Measurements from ENCODE around the gene SELENBP1. TPM values are rescaled to one million over a fixed set of nuclear protein-coding genes. Genes with fewer than 3 reads are reported as not detected.

Gene SELENBP1
- total RNA-seq, 4 donors from 2014 or later: 38.2 to 108 (median 61.6) TPM

DNA sequence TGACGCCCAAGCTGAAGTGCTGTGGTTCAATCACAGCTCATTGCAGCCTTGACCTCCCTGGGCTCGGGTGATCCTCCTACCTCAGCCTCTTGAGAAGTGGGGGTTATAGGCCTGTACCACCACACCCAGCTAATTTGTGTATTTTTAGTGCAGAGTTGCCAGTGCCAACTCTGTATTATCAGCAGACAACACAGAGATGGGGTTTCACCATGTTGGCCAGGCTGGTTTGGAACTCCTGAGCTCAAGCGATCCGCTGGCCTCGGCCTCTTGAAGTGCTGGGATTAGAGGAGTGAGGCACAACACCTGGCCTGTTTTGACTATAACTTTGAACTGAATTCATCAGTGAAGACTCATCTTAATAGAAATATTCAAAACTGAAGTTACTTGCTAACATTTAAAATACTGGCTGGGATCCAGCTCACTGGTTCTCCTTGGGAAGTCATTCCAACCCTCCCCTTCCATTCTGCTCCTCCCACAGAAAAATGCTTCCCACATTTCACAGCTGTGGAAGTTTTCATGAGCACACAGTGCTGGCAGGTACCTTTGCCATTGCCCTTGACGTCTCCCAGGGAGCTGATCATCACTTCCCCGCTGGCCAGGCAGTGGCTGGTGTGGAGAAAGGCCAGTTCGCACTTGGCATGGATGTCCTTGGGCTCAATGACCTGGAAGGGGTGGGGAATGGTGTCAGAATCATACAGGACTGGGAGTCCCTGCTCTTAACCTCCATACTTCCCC, 4.7 kb downstream of the SELENBP1 start:
- DNase-seq: peak in 1 of 2 donors; percentile 29
- no peaks in the 10 kb centered on the region for H3K36me3 ChIP-seq
- H3K9me3 ChIP-seq: no peaks in the 10 kb centered on the region
- TF ChIP-seq, protein P1, sequence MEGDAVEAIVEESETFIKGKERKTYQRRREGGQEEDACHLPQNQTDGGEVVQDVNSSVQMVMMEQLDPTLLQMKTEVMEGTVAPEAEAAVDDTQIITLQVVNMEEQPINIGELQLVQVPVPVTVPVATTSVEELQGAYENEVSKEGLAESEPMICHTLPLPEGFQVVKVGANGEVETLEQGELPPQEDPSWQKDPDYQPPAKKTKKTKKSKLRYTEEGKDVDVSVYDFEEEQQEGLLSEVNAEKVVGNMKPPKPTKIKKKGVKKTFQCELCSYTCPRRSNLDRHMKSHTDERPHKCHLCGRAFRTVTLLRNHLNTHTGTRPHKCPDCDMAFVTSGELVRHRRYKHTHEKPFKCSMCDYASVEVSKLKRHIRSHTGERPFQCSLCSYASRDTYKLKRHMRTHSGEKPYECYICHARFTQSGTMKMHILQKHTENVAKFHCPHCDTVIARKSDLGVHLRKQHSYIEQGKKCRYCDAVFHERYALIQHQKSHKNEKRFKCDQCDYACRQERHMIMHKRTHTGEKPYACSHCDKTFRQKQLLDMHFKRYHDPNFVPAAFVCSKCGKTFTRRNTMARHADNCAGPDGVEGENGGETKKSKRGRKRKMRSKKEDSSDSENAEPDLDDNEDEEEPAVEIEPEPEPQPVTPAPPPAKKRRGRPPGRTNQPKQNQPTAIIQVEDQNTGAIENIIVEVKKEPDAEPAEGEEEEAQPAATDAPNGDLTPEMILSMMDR (IDR thresholded peaks at IDR 0.05): no peak
- no peak for TF ChIP-seq POLR2A (IDR thresholded peaks at IDR 0.05)
- no peak overlapping the region for H3K4me3 ChIP-seq
- H3K27me3 ChIP-seq: no peaks in the 10 kb centered on the region
- peaks cover 5 to 12% of the 10 kb centered on the region in 2 donors for H3K4me1 ChIP-seq
- intact Hi-C loops (cut with DNase I; ENCODE audit: low total_unique reads): no loop called here
- peak overlapping the region; percentile 43 to 60 for H3K27ac ChIP-seq

DNA sequence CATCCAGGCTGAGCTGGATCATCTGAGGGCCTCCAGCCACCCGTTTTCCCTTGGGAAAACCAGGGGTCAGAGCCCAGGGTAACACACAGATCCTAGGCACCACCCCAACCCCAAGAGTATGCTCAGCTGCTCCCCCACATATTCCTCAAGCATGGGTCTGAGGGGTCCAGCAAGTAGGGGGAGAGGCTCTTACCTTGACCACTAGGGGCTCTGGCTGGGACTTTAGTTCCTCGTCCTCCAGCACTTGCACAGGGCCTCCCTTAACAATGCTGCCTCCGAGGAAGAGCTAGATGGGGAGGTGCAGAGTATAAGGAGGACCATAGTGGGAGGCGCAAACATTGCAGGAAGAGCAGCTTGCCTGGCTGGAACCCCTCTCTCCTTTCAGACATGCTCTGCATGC, 7.5 kb downstream of the SELENBP1 start:
- Histone ChIP-seq H3K36me3 (no peaks in the 10 kb centered on the region), H3K4me1 (peaks cover 0 to 5% of the 10 kb centered on the region in 2 donors), H3K27ac (no peak overlapping the region), H3K9me3 (no peaks in the 10 kb centered on the region), H3K27me3 (no peaks in the 10 kb centered on the region), H3K4me3 (no peak overlapping the region)
- TF ChIP-seq, protein P1 (IDR thresholded peaks at IDR 0.05): no peak
- TF ChIP-seq POLR2A (IDR thresholded peaks at IDR 0.05): no peak
- no peak for DNase-seq
- intact Hi-C loops (cut with DNase I; ENCODE audit: low total_unique reads): no loop called here

DNA sequence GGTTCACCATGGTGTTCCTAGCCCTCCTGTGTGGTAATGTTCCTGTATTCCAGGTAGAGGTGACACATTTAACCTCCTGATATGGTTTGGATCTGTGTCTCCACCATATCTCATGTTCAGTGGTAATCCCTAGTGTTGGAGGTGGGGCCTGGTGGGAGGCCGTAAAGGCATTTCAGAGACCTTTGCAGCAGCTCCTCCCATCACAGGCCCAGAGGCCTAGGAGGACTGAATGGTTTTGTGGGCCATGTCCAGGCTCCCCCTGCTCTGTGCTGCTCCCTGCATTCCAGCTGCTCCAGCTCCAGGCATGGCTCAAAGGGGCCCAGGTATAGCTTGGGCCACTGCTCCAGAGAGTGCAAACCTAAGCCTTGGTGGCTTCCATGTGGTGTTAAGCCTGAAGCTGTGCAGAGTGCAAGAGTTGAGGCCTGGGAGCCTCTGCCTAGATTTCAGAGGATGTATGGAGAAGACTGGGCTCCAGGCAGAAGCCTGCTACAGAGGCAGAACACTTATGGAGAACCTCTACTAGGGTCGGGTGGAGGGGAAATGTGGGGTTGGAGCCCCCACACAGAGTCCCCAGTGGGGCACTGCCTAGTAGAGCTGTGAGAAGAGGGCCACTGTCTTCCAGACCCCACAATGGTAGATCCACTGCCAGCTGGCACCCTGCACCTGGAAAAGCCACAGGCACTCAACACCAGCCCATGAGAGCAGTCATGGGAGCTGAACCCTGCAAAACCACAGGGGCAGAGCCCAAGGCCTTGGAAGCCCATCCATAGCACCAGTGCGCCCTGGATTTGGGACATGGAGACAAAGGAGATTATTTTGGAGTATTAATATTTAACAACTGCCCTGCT, 10.0 kb downstream of the SELENBP1 start:
- no peak for DNase-seq
- Histone ChIP-seq H3K4me1 (no peaks in the 10 kb centered on the region), H3K9me3 (no peaks in the 10 kb centered on the region), H3K27me3 (no peaks in the 10 kb centered on the region), H3K27ac (no peak overlapping the region), H3K4me3 (no peak overlapping the region), H3K36me3 (no peaks in the 10 kb centered on the region)
- no peak for TF ChIP-seq POLR2A (IDR thresholded peaks at IDR 0.05)
- TF ChIP-seq, protein P1 (IDR thresholded peaks at IDR 0.05): no peak
- intact Hi-C loops (cut with DNase I; ENCODE audit: low total_unique reads): no loop called here

DNA sequence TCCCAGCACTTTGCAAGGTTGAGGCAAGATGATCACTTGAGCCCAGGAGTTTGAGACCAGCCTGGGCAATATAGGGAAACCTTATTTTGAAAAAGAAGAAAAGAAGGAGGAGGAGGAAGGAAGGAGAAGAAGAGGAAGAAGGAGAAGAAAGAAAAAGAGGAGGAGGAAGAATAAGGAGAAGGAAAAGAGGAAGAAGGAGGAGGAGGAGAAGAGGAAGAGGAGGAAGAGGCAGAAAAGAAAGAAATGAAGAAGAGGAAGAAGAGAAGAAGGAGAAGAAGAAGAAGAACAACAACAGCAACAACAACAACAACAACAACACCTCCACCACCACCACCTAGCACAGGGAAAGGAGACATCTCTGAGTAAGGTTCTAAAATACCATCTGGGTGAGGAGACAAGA, 10.6 kb downstream of the SELENBP1 start:
- DNase-seq: no peak
- no peaks in the 10 kb centered on the region for H3K4me1 ChIP-seq
- H3K9me3 ChIP-seq: no peaks in the 10 kb centered on the region
- H3K4me3 ChIP-seq: no peak overlapping the region
- no peaks in the 10 kb centered on the region for H3K27me3 ChIP-seq
- TF ChIP-seq POLR2A (IDR thresholded peaks at IDR 0.05): no peak
- TF ChIP-seq, protein P1 (IDR thresholded peaks at IDR 0.05): no peak
- intact Hi-C loops (cut with DNase I; ENCODE audit: low total_unique reads): no loop called here
- no peaks in the 10 kb centered on the region for H3K36me3 ChIP-seq
- no peak overlapping the region for H3K27ac ChIP-seq

DNA sequence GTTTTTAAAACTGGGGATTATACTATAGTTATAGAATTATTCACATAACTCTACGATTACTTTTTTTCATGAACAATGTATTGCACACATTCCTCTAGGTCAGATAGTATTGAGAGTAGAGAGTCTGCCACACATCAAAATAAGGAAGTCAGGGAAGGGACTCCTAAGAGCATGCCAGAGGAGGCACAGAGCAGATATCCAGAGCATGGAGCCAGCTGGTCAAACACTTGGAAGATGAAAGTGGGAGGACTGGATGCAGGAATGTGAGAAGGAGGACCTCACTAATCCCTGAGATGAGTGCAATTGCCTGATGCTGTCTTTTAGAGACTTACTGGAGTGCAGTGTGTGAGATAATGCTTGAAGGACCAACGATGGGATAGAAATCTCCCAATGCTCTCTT, 15.8 kb downstream of the SELENBP1 start:
- H3K4me1 ChIP-seq: no peaks in the 10 kb centered on the region
- no peak for DNase-seq
- TF ChIP-seq, protein P1 (IDR thresholded peaks at IDR 0.05): no peak
- TF ChIP-seq POLR2A (IDR thresholded peaks at IDR 0.05): no peak
- no peaks in the 10 kb centered on the region for H3K9me3 ChIP-seq
- H3K27ac ChIP-seq: no peak overlapping the region
- intact Hi-C loops (cut with DNase I; ENCODE audit: low total_unique reads): no loop called here
- H3K36me3 ChIP-seq: no peaks in the 10 kb centered on the region
- H3K4me3 ChIP-seq: no peak overlapping the region
- H3K27me3 ChIP-seq: no peaks in the 10 kb centered on the region
